HFF-Myc (cell line): ENCODE data around the gene SLC25A28.
"Not testable (repeated sequence)": the region's sequence is repeated elsewhere in the genome, so short reads cannot be mapped to it uniquely, and the experiment has no call there.

Experiments used
- DNase-seq: peaks from one replicate; pipeline ENCODE4 v3.0.0-alpha.2; 2011; ENCODE audit warnings: low read depth; ENCODE audit errors: extremely low read depth
- H3K4me3 ChIP-seq: replicated peaks from 2 replicates; pipeline ENCODE4 v1.5.1; 2011; ENCODE audit warnings: low read depth, mild to moderate bottlenecking, control low read depth, low read length
- TF ChIP-seq, protein P1 (sequence below): IDR thresholded peaks from 2 replicates; pipeline ENCODE4 v1.5.1; 2012; ENCODE audit warnings: mild to moderate bottlenecking, low read depth, low read length, control low read depth; ENCODE audit errors: missing control alignments

The SLC25A28 gene

DNA sequence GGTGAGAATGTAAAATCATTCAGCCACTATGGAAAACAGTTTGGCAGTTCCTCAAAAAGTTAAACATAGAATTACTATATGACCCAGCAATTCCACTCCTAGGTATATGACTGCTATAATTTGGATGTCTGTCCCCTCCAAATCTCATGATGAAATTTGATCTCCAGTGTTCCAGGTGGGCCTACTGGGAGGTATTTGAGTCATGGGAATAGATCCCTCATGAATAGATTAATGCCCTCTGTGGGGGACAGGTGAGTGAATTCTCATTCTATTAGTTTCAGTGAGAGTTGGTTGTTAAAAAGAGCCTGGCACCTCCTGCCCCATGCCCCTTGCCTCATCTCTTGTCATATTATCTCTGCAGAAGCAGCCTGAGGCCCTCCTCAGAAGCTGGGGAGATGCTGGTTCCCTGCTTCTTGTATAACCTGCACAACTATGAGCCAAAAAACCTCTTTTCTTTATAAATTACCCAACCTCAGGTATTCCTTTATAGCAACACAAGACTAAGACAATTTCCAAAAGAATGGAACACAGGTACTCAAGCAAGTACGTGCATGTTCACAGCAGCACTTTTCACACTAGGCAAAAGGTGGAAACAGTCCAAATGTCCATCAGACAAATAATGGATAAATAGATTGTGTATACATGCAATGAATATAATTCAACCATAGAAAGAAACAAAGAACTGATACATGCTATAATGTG, 8.8 kb upstream of the SLC25A28 start:
- H3K4me3 ChIP-seq: no peak overlapping the region
- no peak for DNase-seq
- TF ChIP-seq, protein P1, sequence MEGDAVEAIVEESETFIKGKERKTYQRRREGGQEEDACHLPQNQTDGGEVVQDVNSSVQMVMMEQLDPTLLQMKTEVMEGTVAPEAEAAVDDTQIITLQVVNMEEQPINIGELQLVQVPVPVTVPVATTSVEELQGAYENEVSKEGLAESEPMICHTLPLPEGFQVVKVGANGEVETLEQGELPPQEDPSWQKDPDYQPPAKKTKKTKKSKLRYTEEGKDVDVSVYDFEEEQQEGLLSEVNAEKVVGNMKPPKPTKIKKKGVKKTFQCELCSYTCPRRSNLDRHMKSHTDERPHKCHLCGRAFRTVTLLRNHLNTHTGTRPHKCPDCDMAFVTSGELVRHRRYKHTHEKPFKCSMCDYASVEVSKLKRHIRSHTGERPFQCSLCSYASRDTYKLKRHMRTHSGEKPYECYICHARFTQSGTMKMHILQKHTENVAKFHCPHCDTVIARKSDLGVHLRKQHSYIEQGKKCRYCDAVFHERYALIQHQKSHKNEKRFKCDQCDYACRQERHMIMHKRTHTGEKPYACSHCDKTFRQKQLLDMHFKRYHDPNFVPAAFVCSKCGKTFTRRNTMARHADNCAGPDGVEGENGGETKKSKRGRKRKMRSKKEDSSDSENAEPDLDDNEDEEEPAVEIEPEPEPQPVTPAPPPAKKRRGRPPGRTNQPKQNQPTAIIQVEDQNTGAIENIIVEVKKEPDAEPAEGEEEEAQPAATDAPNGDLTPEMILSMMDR: no peak

- H3K4me3 ChIP-seq, DNase-seq: not testable (repeated sequence)
These were observed 4.9 kb upstream of the SLC25A28 start for GRCh38 chr10:99625124-99625523.

DNA sequence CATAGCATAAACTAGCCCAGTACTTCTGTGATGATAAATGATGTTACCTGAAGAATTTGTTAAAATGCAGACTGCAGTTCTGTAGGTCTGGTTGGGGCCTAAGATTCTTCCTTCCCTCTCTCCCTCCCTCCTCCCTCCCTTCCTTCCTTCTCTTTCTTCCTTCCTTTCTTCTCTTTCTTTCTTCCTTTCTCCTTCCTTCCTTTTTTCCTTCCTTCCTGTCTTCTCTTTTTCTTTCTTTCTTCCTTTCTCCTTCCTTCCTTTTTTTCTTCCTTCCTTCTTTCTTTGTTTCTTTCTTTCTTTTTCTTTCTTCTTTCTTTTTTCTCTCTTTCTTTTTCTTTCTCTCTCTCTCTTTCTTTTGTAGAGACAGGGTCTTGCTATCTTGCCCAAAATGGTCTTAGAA, 3.7 kb upstream of the SLC25A28 start:
- DNase-seq: no peak
- TF ChIP-seq, protein P1: no peak

DNA sequence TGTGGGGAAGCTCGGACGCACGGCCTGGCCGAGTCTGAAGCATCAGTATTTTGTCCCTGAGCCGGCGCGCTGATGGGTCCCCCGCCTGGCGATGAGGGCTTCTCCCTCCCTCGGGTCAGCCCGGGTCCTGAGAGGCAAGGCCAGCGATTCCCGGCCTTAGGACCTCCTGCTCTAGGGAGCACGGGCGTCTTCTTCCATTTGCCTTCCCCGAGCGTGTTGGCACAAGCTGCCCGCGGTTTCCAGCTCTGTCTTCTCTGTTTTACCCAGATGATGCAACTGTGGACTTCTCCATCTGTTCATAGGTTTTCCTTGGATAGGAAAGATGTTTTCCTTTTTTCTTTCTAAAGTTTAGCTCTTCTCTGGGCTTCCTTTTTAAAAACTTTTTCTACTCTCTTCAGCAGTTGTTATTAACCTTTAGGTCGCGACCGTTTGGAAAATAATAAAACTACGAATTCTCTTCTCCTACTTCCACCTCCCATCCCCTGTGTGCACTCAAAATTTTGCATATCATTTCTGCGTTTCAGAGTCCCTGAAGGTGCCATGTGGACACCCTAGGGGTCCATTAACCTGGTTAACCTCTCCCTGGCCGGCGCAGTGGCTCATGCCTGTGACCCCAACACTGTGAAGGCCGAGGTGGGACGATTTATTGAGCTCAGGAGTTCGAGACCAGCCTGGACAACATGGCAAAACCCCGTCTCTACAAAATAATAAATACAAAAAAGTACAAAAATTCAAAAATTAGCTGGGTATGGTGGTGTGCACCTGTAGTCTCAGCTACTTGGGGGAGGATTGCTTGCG, 1.4 kb upstream of the SLC25A28 start:
- no peak for DNase-seq
- TF ChIP-seq, protein P1: no peak
- peak overlapping the region; percentile 49 for H3K4me3 ChIP-seq

More for the DNA sequence above, 3.7 kb upstream of the SLC25A28 start:
- H3K4me3 ChIP-seq: no peak overlapping the region

DNA sequence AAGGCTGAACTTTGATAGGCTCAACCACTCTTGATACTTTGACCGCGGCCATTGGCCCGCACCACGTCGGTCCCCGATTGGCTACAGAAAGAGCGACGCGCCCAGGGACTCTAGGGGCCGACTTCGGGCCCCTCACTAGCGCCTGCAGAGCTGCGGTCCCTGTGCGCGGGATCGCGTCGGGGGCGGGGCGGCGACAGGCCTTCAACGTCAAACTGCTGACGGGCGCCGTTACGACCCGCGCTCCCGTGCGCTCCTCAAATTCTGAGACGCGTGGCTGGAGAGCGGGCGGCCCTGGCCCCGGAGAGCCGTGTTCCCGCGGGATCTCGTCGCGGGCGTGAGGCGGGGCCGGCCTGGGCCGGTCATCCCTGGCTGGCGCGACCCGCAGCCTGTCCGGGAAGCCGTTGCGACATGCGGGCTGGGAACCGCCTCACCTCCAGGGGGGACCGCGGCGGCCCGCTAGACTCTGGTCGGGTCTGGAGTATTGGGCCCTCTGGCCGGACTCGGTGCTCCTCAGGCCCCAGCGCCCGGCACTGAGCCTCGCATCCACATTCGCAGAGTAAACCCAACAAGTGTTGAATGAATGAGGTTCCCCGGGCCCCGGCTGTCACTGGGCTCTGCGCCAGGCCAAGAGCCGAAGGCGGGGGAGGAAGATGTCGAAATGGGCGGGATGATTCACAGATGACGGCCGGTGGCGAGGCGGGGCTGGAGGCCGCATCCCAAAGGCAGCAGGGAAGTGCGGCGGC, 643 bp upstream of the SLC25A28 start:
- DNase-seq: peak; percentile 81
- TF ChIP-seq, protein P1: no peak
- H3K4me3 ChIP-seq: peak overlapping the region; percentile 49

DNA sequence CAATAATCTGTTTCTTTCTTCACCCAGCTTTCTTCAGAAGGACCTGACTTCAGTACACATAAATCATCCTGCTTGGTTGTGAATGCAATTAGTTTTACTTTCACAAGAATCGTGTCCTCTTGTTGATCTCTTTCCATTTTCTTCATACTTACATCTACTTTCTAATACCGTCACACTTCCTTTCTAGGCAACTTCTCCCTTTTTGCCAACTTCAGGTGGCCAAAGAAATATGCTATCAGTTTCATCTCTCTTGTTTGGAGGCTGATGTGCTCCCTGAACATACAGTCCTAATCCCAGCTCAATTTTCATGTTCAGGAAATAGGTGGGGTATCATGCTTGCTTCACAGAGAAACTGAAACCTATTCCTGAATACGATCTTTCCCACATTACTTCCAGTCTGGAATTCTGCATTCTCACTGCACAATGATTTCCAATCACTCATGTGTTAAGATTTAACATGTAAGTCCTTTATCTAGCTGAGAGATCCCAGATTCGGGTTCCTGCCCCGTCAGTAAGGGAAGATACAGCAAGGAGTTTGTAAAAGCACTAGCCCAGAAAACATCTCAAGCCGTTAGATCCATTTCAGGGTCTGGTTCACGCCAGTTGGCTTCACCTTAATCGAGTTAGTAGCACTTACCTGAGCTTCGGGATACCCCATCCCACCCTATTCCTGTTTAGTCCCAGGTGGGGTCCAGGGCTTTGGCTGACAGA, 994 bp downstream of the SLC25A28 start:
- H3K4me3 ChIP-seq: peak overlapping the region; percentile 83
- DNase-seq: no peak
- TF ChIP-seq, protein P1: no peak
